ENCODE results near the gene KCNQ1. TPM values are rescaled to one million over a fixed set of nuclear protein-coding genes. Genes with fewer than 3 reads are reported as not detected.

The KCNQ1 gene
- total RNA-seq, 1 experiment from 2014 or later: 10.7 TPM

- Histone ChIP-seq H2AFZ (ENCODE audit: low read depth, low read length, poor library complexity, severe bottlenecking) (no peak overlapping the region), H4K20me1 (ENCODE audit: insufficient read depth) (no peaks in the 10 kb centered on the region), H3K9me3 (ENCODE audit: control insufficient read depth in 1 of 2, insufficient read depth in 1 of 2, low read depth in 1 of 2, low read length in 2 of 2) (no peaks in the 10 kb centered on the region), H3K9me2 (ENCODE audit: insufficient read depth) (no peaks in the 10 kb centered on the region), H3K36me3 (ENCODE audit: control insufficient read depth in 1 of 2, insufficient read depth in 2 of 2, low read length in 2 of 2) (no peaks in the 10 kb centered on the region), H3K4me3 (replicated peaks in 1 of 2; ENCODE audit: low read depth in 1 of 2, low read length in 2 of 2) (no peak overlapping the region), H3K27me3 (ENCODE audit: insufficient read depth, low read length) (no peaks in the 10 kb centered on the region), H3K9ac (ENCODE audit: low read length) (no peak overlapping the region), H3K27ac (ENCODE audit: low read depth, low read length) (no peak overlapping the region), H3K79me2 (ENCODE audit: insufficient read depth, low read length) (no peaks in the 10 kb centered on the region), H3K4me2 (ENCODE audit: low read length) (no peak overlapping the region), H3K4me1 (ENCODE audit: control insufficient read depth in 1 of 2, insufficient read depth in 2 of 2, low read length in 2 of 2) (no peaks in the 10 kb centered on the region)
- CTCF ChIA-PET: no interaction called here
- no TSS peak for BruUV-seq (replicated peaks)
- RAD21 ChIA-PET (ENCODE audit: low non-redundant PET in 1 of 2, low total read pairs in 2 of 2, uncharacterized antibody in 2 of 2, unreplicated experiment in 2 of 2): no interaction called here
- no peak for TF ChIP-seq ZFX (IDR thresholded peaks at IDR 0.05)
- TF ChIP-seq SIN3A (IDR thresholded peaks at IDR 0.05; ENCODE audit: low read depth): no peak
- no peak for TF ChIP-seq EGR1 (IDR thresholded peaks at IDR 0.05; ENCODE audit: low read depth)
- no peak for TF ChIP-seq CEBPB (IDR thresholded peaks at IDR 0.05; ENCODE audit: low read depth)
- TF ChIP-seq FOSL1 (IDR thresholded peaks at IDR 0.05; ENCODE audit: low read depth): no peak
- TF ChIP-seq, protein P1, sequence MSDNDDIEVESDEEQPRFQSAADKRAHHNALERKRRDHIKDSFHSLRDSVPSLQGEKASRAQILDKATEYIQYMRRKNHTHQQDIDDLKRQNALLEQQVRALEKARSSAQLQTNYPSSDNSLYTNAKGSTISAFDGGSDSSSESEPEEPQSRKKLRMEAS (IDR thresholded peaks at IDR 0.05): no peak
- TF ChIP-seq ELF1 (IDR thresholded peaks at IDR 0.05; ENCODE audit: borderline replicate concordance, low read depth): no peak
- TF ChIP-seq, protein P2, sequence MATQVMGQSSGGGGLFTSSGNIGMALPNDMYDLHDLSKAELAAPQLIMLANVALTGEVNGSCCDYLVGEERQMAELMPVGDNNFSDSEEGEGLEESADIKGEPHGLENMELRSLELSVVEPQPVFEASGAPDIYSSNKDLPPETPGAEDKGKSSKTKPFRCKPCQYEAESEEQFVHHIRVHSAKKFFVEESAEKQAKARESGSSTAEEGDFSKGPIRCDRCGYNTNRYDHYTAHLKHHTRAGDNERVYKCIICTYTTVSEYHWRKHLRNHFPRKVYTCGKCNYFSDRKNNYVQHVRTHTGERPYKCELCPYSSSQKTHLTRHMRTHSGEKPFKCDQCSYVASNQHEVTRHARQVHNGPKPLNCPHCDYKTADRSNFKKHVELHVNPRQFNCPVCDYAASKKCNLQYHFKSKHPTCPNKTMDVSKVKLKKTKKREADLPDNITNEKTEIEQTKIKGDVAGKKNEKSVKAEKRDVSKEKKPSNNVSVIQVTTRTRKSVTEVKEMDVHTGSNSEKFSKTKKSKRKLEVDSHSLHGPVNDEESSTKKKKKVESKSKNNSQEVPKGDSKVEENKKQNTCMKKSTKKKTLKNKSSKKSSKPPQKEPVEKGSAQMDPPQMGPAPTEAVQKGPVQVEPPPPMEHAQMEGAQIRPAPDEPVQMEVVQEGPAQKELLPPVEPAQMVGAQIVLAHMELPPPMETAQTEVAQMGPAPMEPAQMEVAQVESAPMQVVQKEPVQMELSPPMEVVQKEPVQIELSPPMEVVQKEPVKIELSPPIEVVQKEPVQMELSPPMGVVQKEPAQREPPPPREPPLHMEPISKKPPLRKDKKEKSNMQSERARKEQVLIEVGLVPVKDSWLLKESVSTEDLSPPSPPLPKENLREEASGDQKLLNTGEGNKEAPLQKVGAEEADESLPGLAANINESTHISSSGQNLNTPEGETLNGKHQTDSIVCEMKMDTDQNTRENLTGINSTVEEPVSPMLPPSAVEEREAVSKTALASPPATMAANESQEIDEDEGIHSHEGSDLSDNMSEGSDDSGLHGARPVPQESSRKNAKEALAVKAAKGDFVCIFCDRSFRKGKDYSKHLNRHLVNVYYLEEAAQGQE (IDR thresholded peaks at IDR 0.05; ENCODE audit: low read depth): no peak
- TF ChIP-seq JUND (IDR thresholded peaks at IDR 0.05): no peak
- TF ChIP-seq, protein P3, sequence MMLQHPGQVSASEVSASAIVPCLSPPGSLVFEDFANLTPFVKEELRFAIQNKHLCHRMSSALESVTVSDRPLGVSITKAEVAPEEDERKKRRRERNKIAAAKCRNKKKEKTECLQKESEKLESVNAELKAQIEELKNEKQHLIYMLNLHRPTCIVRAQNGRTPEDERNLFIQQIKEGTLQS (IDR thresholded peaks at IDR 0.05): no peak
- no peak for TF ChIP-seq POLR2A (IDR thresholded peaks at IDR 0.05; ENCODE audit: borderline replicate concordance, extremely low read depth, insufficient read depth, insufficient read length)
- ATAC-seq (no peak), DNase-seq (ENCODE audit: low read depth, low spot score) (no peak)
- intact Hi-C loops (cut with micrococcal nuclease): no loop called here
- POLR2A ChIA-PET: no interaction called here
Observed at GRCh38 chr11:2587132-2587930, 142.5 kb downstream of the KCNQ1 start.
